AG09319 (cell line): ENCODE data around the gene ZSCAN1.

Source experiments
- DNase-seq: peaks from one replicate; pipeline ENCODE4 v3.0.0-alpha.2; 2010; ENCODE audit warnings: low read depth; ENCODE audit errors: extremely low read depth
- CTCF ChIP-seq: IDR thresholded peaks from 2 replicates; pipeline ENCODE4 v1.5.1; 2011; ENCODE audit warnings: low read depth, mild to moderate bottlenecking, inconsistent platforms, low read length, moderate library complexity

Gene ZSCAN1

GRCh38 chr19:58053480-58054156 lies 19.8 kb downstream of the ZSCAN1 start:
- no peak for TF ChIP-seq CTCF
- no peak for DNase-seq

GRCh38 chr19:58054901-58055874 lies 21.4 kb downstream of the ZSCAN1 start:
- TF ChIP-seq CTCF, result no peak; the same call in 1 of the 2 replicates
- DNase-seq, result no peak

GRCh38 chr19:58056261-58056660 lies 22.4 kb downstream of the ZSCAN1 start:
- TF ChIP-seq CTCF, result no peak
- DNase-seq, result no peak

- no peak for TF ChIP-seq CTCF
- no peak for DNase-seq
Observed at GRCh38 chr19:58056861-58057260, 23.0 kb downstream of the ZSCAN1 start.

GRCh38 chr19:58058467-58058866 lies 24.6 kb downstream of the ZSCAN1 start:
- no peak for DNase-seq
- no peak for TF ChIP-seq CTCF

GRCh38 chr19:58059003-58059670 lies 25.3 kb downstream of the ZSCAN1 start, which contains the start of gene ZNF135:
Gene ZNF135, plus strand, starts transcription at chr19:58059282. Its CDS starts 721 bp downstream, at chr19:58060003.
- peak; percentile 60 for DNase-seq
- no peak for TF ChIP-seq CTCF

GRCh38 chr19:58059671-58060078 lies 25.9 kb downstream of the ZSCAN1 start:
- DNase-seq, result no peak
- TF ChIP-seq CTCF, result no peak
